Stimulated activated memory B cell treated with anti-CD40 and anti-IgM and Interleukin-4, amounts not matched to agents 10 μg/mL and 1 μg/mL and 100 μg/mL, for 72 hours (primary cell): ENCODE data around the gene ADARB2.
A peak's percentile ranks its signal among the peaks of the same experiment; 100 is the strongest.

Experiments
- ATAC-seq: fragments of 150-1000 bp; cut with Tn5 transposase; 2 replicates; pipeline ENCODE4 v1.10.0; 2021
- H3K27ac Mint-ChIP-seq: one replicate; pipeline ENCODE4 v1.8.0; 2022; ENCODE audit warnings: mild to moderate bottlenecking, mixed read lengths
- H3K27me3 Mint-ChIP-seq: one replicate; pipeline ENCODE4 v1.8.0; 2022; ENCODE audit warnings: mixed read lengths
- H3K36me3 Mint-ChIP-seq: one replicate; pipeline ENCODE4 v1.8.0; 2022; ENCODE audit warnings: mixed read lengths
- H3K4me1 Mint-ChIP-seq: one replicate; pipeline ENCODE4 v1.8.0; 2022; ENCODE audit warnings: mixed read lengths
- H3K4me3 Mint-ChIP-seq: one replicate; pipeline ENCODE4 v1.8.0; 2022; ENCODE audit warnings: mild to moderate bottlenecking, moderate library complexity, mixed read lengths
- H3K9me3 Mint-ChIP-seq: one replicate; pipeline ENCODE4 v1.8.0; 2022; ENCODE audit warnings: mixed read lengths

Gene ADARB2

DNA sequence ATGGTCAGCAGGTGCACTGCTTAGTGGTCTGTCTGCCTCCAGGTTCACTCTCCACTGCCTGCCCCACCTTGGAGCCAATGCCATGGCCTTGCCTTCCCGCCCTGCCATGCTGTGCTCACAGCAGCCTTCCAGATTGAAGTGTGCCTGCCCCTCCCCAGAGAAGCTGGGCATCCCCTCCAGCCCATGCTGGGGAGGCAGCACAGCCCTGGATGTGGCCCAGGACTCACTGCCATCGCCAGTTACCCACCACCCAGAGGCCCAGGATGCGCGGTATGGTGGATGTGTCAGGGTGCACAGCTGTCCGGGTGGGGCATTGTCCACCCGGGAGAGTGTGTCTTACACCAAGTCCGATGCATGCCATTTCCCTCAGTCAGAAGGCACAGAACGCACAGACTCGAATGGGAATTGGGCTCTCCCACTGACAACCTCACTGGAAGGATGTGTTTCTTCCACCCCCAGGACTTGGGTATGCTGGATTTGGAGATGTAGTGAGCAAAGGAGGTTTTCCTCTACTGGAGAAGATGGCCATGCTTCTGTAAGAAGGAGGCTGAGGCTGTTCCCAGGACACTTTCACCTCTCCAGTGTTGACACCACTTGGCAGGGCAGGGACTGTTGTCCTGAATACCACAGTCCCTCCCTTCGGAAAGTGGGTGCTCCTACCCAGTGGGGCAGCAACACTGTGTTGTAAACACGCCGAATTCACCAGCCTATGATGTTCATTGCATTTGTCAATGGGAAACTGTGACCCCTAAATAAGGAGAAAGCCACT, 122.0 kb downstream of the ADARB2 start:
- H3K36me3 Mint-ChIP-seq = no peaks in the 10 kb centered on the region
- H3K27ac Mint-ChIP-seq = no peak overlapping the region
- ATAC-seq = peak; percentile 39
- H3K27me3 Mint-ChIP-seq = peaks cover 30% of the 10 kb centered on the region
- H3K9me3 Mint-ChIP-seq = peaks cover 7% of the 10 kb centered on the region
- no peak overlapping the region for H3K4me3 Mint-ChIP-seq
- peaks cover 9% of the 10 kb centered on the region for H3K4me1 Mint-ChIP-seq

- peaks cover 49% of the 10 kb centered on the region for H3K27me3 Mint-ChIP-seq
- ATAC-seq = no peak
- no peaks in the 10 kb centered on the region for H3K36me3 Mint-ChIP-seq
- no peaks in the 10 kb centered on the region for H3K9me3 Mint-ChIP-seq
- no peak overlapping the region for H3K4me3 Mint-ChIP-seq
- no peak overlapping the region for H3K27ac Mint-ChIP-seq
- H3K4me1 Mint-ChIP-seq = peaks cover 20% of the 10 kb centered on the region
Observed at GRCh38 chr10:1613511-1613910, 123.8 kb downstream of the ADARB2 start.

GRCh38 chr10:1612908-1613307, 124.4 kb downstream of the ADARB2 start:
- H3K9me3 Mint-ChIP-seq = no peaks in the 10 kb centered on the region
- no peaks in the 10 kb centered on the region for H3K36me3 Mint-ChIP-seq
- no peak for ATAC-seq
- H3K4me3 Mint-ChIP-seq = no peak overlapping the region
- no peak overlapping the region for H3K27ac Mint-ChIP-seq
- H3K27me3 Mint-ChIP-seq = peaks cover 55% of the 10 kb centered on the region
- H3K4me1 Mint-ChIP-seq = peaks cover 23% of the 10 kb centered on the region

GRCh38 chr10:1611936-1612550, 125.3 kb downstream of the ADARB2 start:
- H3K9me3 Mint-ChIP-seq = no peaks in the 10 kb centered on the region
- H3K27me3 Mint-ChIP-seq = peaks cover 59% of the 10 kb centered on the region

GRCh38 chr10:1610986-1611770, 126.1 kb downstream of the ADARB2 start:
- H3K27ac Mint-ChIP-seq = no peak overlapping the region

More at GRCh38 chr10:1611936-1612550, 125.3 kb downstream of the ADARB2 start:
- Mint-ChIP-seq H3K4me3 (no peak overlapping the region), H3K27ac (no peak overlapping the region), H3K36me3 (no peaks in the 10 kb centered on the region), H3K4me1 (peaks cover 18% of the 10 kb centered on the region)
- no peak for ATAC-seq

DNA sequence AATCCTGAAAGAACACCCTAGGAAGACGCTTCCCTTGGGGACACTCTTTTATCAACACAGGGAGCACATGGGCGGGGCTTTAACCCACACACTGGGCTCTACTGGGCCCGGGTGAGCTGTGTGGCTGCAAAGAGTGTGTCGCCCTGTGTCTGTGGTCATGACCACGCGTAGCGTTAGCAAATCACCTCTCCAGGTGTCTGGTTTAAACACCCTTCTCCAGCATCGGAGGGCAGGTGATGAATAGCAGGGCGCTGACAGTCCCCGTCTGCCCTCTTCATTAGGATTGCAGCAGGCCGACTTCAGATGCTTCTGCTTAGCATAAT, 127.7 kb downstream of the ADARB2 start:
- no peak overlapping the region for H3K27ac Mint-ChIP-seq
- peaks cover 18% of the 10 kb centered on the region for H3K4me1 Mint-ChIP-seq
- no peaks in the 10 kb centered on the region for H3K36me3 Mint-ChIP-seq
- H3K9me3 Mint-ChIP-seq = no peaks in the 10 kb centered on the region
- peaks cover 51% of the 10 kb centered on the region for H3K27me3 Mint-ChIP-seq
- no peak overlapping the region for H3K4me3 Mint-ChIP-seq
- no peak for ATAC-seq

More at GRCh38 chr10:1610986-1611770, 126.1 kb downstream of the ADARB2 start:
- Mint-ChIP-seq H3K27me3 (peaks cover 51% of the 10 kb centered on the region), H3K9me3 (no peaks in the 10 kb centered on the region), H3K4me1 (peaks cover 18% of the 10 kb centered on the region), H3K4me3 (no peak overlapping the region), H3K36me3 (no peaks in the 10 kb centered on the region)
- no peak for ATAC-seq

DNA sequence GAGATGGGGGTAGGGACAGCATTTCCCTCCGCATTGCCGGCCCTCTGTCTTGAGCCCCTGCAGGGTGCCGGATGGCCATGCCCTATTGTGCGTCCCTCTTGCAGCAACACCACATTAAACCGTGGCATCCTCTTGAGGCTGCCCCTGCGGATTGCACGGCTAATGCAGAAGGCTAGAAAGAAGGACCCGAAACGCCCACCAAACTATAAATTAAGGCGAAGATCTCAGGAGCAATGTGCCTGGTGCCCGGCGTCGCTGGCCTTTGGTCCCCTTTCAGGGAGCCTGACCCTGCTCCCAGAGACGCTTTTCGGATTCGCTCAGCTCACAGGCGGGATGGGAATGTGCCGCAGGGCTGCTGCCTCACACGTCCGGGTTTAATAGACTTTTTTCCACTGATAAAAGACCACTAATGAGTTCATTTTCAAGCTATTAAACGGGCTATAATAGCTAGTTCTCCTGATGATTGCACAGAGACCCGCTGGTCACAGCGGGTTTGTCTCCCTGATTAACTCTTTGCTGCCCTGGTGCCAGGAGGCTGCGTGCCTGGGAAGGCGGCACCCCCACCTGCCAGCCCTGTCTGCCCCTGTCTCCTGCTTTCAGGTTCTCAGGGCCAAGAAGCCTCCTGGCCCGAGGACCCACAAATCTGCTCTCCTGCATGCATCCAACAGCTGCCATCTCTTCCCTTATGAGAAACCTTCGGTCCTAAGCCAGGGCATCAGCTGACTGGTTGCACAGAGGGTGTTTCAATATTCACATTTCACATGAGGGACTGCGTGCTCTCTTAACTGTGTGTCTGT, 128.3 kb downstream of the ADARB2 start:
- Mint-ChIP-seq H3K36me3 (no peaks in the 10 kb centered on the region), H3K4me1 (peaks cover 18% of the 10 kb centered on the region), H3K27ac (no peak overlapping the region), H3K27me3 (peaks cover 51% of the 10 kb centered on the region), H3K4me3 (peak overlapping the region; percentile 69), H3K9me3 (no peaks in the 10 kb centered on the region)
- ATAC-seq = no peak

DNA sequence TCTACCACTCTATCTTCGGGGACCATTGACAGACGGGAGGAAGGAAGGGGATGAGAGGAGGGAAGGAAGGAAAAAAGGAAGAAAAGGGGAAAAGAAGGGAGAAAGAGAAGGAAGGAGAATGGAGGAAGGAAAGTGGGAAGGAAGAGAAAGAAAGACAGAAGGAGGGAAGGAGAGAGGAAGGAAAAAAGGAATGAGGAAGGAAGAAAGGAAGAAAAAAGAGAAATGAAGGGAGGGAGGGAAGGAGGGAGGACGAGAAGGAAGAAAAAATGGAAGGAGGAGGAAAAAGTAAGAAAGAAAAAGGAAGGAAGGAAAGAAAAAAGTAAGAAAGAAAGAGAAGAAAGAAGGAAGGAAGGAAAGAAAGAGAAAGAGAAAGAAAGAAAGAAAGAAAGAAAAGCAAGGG, 128.9 kb downstream of the ADARB2 start:
- no peak overlapping the region for H3K27ac Mint-ChIP-seq
- no peak for ATAC-seq
- H3K4me3 Mint-ChIP-seq = peak overlapping the region; percentile 69
- H3K9me3 Mint-ChIP-seq = no peaks in the 10 kb centered on the region
- H3K36me3 Mint-ChIP-seq = no peaks in the 10 kb centered on the region
- peaks cover 18% of the 10 kb centered on the region for H3K4me1 Mint-ChIP-seq
- peaks cover 51% of the 10 kb centered on the region for H3K27me3 Mint-ChIP-seq

DNA sequence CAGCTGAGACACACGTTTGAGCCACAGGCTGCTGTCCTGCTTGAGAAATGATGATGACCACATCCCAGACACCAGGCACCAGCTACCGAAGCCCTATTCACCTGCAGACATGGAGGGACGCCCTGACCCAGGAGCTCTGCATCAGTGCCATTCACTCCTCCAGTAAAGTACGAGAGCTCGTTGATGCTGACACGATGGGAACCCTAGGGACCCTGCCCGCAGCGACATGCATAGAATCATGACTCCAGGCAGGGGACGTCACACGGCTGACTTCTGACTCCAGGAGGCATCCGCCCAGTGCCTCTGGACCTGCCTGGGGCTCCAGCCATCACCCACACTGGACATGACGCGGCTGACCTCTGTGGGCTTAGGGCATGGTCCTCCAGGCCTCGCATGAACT, 129.9 kb downstream of the ADARB2 start:
- H3K4me1 Mint-ChIP-seq = peaks cover 18% of the 10 kb centered on the region
- no peak for ATAC-seq
- H3K27ac Mint-ChIP-seq = no peak overlapping the region
- H3K9me3 Mint-ChIP-seq = peaks cover 4% of the 10 kb centered on the region
- H3K27me3 Mint-ChIP-seq = peaks cover 51% of the 10 kb centered on the region
- H3K36me3 Mint-ChIP-seq = no peaks in the 10 kb centered on the region
- H3K4me3 Mint-ChIP-seq = no peak overlapping the region

- no peak for ATAC-seq
- H3K9me3 Mint-ChIP-seq = peaks cover 4% of the 10 kb centered on the region
- H3K27me3 Mint-ChIP-seq = peaks cover 39% of the 10 kb centered on the region
- no peak overlapping the region for H3K27ac Mint-ChIP-seq
- H3K36me3 Mint-ChIP-seq = no peaks in the 10 kb centered on the region
- H3K4me1 Mint-ChIP-seq = peaks cover 18% of the 10 kb centered on the region
- no peak overlapping the region for H3K4me3 Mint-ChIP-seq
Observed at GRCh38 chr10:1605999-1606940, 131.1 kb downstream of the ADARB2 start.

- ATAC-seq = no peak
- peaks cover 28% of the 10 kb centered on the region for H3K27me3 Mint-ChIP-seq
- peaks cover 18% of the 10 kb centered on the region for H3K4me1 Mint-ChIP-seq
- H3K27ac Mint-ChIP-seq = no peak overlapping the region
- no peak overlapping the region for H3K4me3 Mint-ChIP-seq
- peaks cover 4% of the 10 kb centered on the region for H3K9me3 Mint-ChIP-seq
- H3K36me3 Mint-ChIP-seq = no peaks in the 10 kb centered on the region
Observed at GRCh38 chr10:1605121-1605520, 132.2 kb downstream of the ADARB2 start.

DNA sequence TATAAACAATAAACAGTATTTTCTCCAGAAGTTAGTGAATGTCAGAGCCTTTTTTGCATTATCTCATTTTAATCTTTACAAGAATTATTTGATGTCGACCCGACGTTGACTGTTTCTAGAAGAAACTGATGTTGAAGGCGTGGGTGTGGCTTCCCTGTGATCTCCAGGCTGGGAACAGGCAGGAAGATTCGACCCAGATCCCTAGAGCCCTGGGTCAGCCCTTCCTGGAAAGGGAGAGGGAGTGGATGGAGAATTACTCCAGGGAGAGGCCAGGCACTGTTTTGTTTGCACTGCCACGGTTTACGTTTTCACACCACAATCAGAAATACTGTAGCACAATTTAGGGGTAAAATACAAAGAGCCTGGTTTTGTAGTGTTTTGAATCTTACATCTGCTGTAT, 133.1 kb downstream of the ADARB2 start:
- no peak overlapping the region for H3K4me3 Mint-ChIP-seq
- no peak overlapping the region for H3K27ac Mint-ChIP-seq
- H3K4me1 Mint-ChIP-seq = peaks cover 15% of the 10 kb centered on the region
- no peaks in the 10 kb centered on the region for H3K36me3 Mint-ChIP-seq
- no peak for ATAC-seq
- peaks cover 4% of the 10 kb centered on the region for H3K9me3 Mint-ChIP-seq
- H3K27me3 Mint-ChIP-seq = peaks cover 19% of the 10 kb centered on the region

DNA sequence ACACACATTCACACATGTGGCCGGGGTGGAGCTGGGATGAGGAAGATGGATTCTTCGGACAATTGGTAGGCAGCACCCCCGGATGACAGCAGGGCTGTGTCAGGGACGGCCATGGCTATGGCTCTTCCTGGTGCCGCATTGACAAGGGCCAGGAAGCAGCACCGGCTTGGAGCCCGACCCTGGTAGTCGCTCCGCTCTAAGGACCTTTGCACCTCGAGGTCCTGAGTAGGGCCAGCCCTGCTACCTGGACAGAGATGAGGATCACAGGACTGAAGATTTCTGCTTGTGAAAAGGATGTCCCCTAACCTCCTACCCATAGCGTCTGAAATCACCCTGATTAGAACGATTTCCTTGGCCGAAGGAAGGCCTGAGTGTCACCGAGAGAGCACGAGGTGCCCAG, 134.1 kb downstream of the ADARB2 start:
- H3K36me3 Mint-ChIP-seq = no peaks in the 10 kb centered on the region
- no peak overlapping the region for H3K4me3 Mint-ChIP-seq
- peaks cover 4% of the 10 kb centered on the region for H3K9me3 Mint-ChIP-seq
- H3K27ac Mint-ChIP-seq = no peak overlapping the region
- peaks cover 4% of the 10 kb centered on the region for H3K4me1 Mint-ChIP-seq
- H3K27me3 Mint-ChIP-seq = peaks cover 15% of the 10 kb centered on the region
- no peak for ATAC-seq

- H3K27ac Mint-ChIP-seq = no peak overlapping the region
- no peak for ATAC-seq
- no peak overlapping the region for H3K4me3 Mint-ChIP-seq
- H3K27me3 Mint-ChIP-seq = peaks cover 7% of the 10 kb centered on the region
- peaks cover 4% of the 10 kb centered on the region for H3K9me3 Mint-ChIP-seq
- no peaks in the 10 kb centered on the region for H3K4me1 Mint-ChIP-seq
- no peaks in the 10 kb centered on the region for H3K36me3 Mint-ChIP-seq
Observed at GRCh38 chr10:1602037-1602484, 135.3 kb downstream of the ADARB2 start.
